HG02623 (cell line): ENCODE measurements around the gene PSENEN.
"Not testable (repeated sequence)": the region's sequence is repeated elsewhere in the genome, so short reads cannot be mapped to it uniquely, and the experiment has no call there.

Source experiments
- ATAC-seq: cut with Tn5 transposase; IDR thresholded peaks from one replicate; pipeline ENCODE4 v1.9.1; 2021; ENCODE audit warnings: moderate library complexity; ENCODE audit not compliant: unreplicated experiment

Gene PSENEN

DNA sequence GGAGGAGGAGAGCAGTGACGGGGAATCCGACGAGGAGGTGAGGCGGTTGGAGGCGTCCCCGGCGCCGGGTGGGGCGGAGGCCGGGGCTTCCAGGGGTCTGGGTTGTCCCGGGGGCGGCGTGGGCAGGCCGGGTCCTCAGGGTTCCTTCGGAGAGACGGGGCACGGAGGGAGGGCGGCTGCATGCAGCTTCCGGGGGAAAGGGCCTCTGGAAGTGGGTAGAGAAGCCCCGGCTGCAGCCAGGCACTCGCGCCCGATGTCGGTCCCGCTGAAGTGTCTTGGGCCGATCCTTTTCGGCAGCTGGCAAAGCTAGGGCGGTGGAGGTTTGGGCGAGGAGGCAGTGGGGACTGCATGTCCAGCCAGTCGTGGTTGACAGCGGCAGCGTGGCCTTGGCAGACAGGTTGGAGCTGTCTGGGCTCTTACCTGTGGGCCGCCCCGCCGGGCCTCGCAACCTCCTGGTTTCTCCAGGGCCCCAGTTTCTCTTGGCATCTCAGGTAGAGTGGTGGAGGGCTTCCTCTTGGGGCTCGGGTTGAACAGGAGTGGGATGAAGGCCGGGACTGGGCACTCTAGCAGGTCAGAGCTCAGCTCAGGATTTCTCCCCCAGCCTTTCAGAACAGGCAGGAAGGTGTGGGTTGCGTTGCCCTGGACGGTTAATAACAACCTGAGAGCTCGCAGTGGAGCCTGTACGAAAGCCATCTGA is 27.0 kb upstream of the PSENEN start:
- ATAC-seq, result no peak

DNA sequence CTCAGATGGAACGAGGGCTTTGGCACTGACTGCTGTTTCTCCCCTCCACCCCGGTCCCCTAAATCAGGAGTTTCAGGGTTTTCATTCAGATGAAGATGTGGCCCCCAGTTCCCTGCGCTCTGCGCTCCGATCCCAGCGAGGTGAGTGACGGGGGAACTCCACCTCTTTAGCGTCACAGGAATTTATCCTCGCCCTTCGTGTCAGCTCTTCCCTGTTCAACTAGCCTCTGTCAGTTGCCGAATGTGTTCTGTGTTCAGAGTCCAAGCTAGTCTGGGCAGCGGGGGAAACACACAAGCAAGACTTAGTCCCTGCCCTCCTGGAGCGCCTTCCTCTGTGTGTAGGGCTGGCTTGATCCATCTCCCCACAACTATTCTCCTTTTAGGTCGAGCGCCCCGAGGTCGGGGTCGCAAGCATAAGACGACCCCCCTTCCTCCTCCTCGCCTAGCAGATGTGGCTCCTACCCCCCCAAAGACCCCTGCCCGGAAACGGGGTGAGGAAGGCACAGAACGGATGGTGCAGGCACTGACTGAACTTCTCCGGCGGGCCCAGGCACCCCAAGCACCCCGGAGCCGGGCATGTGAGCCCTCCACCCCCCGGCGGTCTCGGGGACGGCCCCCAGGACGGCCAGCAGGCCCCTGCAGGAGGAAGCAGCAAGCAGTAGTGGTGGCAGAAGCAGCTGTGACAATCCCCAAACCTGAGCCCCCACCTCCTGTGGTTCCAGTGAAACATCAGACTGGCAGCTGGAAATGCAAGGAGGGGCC is 25.9 kb upstream of the PSENEN start:
- ATAC-seq, result no peak

DNA sequence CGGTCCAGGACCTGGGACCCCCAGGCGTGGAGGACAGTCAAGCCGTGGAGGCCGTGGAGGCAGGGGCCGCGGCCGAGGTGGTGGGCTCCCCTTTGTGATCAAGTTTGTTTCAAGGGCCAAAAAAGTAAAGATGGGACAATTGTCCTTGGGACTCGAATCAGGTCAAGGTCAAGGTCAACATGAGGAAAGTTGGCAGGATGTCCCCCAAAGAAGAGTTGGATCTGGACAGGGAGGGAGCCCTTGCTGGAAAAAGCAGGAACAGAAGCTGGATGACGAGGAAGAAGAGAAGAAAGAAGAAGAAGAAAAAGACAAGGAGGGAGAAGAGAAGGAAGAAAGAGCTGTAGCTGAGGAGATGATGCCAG is 25.3 kb upstream of the PSENEN start:
- no peak for ATAC-seq

DNA sequence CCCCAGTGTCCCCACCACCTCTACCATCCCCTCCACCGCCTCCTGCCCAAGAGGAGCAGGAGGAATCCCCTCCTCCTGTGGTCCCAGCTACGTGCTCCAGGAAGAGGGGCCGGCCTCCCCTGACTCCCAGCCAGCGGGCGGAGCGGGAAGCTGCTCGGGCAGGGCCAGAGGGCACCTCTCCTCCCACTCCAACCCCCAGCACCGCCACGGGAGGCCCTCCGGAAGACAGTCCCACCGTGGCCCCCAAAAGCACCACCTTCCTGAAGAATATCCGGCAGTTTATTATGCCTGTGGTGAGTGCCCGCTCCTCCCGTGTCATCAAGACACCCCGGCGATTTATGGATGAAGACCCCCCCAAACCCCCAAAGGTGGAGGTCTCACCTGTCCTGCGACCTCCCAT is 24.8 kb upstream of the PSENEN start:
- ATAC-seq, result no peak

DNA sequence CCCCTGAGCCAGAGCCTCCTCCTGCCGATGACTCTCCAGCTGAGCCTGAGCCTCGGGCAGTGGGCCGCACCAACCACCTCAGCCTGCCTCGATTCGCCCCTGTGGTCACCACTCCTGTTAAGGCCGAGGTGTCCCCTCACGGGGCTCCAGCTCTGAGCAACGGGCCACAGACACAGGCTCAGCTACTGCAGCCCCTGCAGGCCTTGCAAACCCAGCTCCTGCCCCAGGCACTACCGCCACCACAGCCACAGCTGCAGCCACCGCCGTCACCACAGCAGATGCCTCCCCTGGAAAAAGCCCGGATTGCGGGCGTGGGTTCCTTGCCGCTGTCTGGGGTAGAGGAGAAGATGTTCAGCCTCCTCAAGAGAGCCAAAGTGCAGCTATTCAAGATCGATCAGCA is 24.1 kb upstream of the PSENEN start:
- ATAC-seq, result no peak

DNA sequence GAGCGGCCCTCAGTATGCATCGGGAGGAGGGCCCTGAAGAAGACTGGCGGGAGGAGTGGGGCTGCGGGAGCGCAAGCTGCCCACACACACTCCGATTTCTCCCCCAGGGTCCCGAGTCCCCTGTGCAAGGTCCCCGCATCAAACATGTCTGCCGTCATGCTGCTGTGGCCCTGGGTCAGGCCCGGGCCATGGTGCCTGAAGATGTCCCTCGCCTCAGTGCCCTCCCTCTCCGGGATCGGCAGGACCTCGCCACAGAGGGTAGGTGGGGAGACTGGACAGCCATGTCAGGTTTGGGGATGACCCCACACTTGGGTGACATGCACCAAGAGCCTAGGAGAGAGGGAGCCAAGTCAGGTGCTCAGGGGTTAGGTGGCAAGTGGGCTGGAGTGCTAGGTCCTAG is 23.0 kb upstream of the PSENEN start:
- ATAC-seq, result no peak

DNA sequence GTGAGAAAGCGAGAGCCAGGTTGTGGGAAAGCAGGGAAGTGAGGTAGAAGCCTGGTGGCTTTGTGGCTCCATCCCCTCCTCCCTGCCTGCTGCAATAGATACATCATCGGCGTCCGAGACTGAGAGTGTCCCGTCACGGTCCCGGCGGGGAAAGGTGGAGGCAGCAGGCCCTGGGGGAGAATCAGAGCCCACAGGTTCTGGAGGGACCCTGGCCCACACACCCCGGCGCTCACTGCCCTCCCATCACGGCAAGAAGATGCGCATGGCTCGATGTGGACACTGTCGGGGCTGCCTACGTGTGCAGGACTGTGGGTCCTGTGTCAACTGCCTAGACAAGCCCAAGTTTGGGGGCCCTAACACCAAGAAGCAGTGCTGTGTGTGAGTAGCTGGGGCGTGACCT is 22.6 kb upstream of the PSENEN start:
- no peak for ATAC-seq

DNA sequence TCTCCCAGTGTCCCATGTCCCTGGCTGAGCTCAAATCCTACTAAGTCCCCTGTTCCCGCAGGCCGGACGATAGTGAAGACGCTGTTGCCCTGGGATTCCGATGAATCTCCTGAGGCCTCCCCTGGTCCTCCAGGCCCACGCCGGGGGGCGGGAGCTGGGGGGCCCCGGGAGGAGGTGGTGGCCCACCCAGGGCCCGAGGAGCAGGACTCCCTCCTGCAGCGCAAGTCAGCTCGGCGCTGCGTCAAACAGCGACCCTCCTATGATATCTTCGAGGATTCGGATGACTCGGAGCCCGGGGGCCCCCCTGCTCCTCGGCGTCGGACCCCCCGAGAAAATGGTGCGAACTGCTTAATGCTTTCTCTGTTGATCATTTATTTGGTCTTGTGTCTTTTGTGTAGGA is 21.8 kb upstream of the PSENEN start:
- no peak for ATAC-seq

DNA sequence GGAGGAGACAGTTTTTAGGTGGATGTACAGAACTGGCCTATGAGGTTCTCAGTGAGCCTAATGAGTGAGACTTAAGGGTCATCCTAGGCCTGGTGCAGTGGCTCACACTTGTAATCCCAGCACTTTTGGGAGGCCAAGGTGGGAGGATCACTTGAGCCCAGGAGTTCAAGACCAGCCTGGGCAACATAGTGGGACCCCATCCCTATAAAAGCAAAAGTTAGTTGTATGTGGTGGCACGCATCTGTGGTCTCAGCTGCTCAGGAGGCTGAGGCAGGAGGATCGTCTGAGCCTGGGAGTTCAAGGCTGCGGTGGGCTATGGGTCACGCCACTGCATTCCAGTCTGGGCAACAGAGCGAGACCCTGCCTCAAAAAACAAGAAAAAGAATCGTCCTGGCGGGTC is 21.3 kb upstream of the PSENEN start:
- ATAC-seq, result not testable (repeated sequence)

DNA sequence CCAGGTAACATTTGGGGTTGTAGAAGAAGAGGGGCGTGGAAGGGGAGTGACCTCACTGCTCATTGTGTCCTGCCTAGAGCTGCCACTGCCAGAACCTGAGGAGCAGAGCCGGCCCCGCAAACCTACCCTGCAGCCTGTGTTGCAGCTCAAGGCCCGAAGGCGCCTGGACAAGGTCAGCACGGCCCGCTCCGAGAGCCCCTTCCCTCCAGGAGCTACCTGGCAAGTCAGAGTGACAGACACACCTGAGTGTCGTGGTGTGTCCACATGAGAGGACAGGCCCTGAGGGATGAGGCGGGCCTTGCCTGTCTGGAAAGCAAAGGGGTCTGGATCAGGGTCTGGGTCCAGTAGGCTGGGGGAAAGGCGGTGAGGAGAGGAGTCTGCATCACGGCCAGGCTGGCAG is 20.9 kb upstream of the PSENEN start:
- no peak for ATAC-seq

DNA sequence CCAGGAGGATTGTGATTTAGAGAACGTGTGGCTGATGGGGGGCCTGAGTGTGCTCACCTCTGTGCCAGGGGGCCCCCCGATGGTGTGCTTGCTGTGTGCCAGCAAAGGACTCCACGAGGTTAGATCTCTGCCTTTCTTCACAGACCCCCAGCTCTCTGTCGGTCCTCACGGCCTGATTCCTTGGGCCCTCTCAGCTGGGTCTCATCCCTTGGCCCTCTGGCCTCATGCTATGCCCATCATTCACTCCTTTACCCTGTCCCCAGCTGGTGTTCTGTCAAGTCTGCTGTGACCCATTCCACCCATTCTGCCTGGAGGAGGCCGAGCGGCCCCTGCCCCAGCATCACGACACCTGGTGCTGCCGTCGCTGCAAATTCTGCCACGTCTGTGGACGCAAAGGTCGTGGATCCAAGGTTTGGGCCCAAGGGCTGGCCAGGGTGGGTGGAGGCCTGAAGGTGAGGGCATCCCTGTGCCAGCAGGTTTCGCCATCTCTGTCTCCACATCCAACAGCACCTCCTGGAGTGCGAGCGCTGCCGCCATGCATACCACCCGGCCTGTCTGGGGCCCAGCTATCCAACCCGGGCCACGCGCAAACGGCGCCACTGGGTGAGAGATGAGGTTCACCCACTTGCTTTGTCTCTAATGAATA is 20.1 kb upstream of the PSENEN start:
- ATAC-seq, result no peak

DNA sequence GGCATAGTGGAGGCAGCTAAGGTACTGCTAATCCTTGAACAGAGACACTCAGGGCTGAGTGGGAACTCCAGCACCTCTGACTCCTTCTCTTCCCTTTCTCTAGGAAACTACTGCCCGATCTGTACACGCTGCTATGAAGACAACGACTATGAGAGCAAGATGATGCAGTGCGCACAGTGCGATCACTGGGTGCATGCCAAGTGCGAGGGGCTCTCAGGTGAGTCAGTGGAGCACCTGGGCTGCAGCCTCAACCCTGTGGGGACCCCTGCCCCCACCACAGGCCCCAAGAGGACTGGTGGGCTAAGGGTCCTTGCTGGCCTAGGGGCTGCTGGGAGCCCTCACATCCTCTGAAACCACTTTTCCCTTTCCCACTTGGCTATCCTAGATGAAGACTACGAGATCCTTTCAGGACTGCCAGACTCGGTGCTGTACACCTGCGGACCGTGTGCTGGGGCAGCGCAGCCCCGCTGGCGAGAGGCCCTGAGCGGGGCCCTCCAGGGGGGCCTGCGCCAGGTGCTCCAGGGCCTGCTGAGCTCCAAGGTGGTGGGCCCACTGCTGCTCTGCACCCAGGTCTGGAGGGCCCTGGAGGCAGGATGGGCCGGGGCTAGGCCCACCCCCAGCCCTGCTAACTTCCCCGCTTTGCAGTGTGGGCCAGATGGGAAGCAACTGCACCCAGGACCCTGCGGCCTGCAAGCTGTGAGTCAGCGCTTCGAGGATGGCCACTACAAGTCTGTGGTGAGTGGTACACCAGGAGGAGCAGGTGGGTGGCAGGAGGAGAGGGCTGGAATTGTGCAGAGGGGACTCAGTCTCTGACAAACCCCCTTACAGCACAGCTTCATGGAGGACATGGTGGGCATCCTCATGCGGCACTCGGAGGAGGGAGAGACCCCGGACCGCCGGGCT is 18.1 kb upstream of the PSENEN start:
- ATAC-seq, result no peak

DNA sequence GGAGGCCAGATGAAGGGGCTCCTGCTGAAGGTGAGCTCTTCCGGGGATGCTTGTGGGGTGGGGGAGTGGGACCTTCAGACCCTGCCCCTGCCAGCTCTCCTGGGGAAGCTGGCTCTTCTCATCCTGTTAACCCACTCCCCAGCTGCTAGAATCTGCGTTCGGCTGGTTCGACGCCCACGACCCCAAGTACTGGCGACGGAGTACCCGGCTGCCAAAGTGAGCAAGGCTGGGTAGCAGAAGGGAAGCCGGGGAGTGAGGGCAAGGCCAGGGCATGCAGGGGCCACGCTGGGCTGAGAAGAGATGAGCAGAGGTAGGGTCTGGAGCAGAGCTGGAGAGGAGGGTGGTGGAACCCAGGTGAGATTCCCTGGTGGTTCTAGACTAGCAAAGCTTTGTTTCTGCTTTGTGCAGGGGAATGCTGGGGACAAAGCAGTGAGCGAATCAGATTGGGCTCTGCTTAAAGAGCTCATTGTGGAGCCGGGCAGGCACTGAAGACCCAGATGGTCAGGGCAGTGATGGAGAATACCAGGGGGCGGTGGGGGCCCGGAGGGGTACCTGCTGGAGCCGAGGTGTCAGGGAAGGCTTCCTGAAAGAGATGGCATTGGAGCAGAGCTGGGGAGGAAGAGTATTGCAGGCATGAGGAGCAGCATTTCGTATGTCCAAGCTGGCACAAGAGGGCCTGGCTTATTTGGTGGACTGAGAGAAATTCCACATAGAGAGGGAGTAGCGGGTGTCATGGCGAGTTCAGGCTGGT is 17.3 kb upstream of the PSENEN start:
- ATAC-seq, result no peak

DNA sequence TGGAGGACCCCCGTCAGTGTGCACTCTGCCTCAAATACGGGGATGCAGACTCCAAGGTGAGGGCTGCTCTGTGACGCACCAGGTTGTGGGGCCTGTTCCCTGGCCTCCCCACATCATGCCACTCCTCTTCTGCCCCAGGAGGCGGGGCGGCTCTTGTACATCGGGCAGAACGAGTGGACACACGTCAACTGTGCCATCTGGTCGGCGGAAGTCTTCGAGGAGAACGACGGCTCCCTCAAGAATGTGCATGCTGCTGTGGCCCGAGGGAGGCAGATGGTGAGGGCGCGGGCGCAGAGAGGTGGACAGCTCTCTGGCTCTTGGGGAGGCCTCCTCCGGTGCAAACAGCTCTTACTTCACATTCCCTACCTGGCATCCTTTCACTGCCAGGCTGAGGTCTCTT is 16.4 kb upstream of the PSENEN start:
- no peak for ATAC-seq

DNA sequence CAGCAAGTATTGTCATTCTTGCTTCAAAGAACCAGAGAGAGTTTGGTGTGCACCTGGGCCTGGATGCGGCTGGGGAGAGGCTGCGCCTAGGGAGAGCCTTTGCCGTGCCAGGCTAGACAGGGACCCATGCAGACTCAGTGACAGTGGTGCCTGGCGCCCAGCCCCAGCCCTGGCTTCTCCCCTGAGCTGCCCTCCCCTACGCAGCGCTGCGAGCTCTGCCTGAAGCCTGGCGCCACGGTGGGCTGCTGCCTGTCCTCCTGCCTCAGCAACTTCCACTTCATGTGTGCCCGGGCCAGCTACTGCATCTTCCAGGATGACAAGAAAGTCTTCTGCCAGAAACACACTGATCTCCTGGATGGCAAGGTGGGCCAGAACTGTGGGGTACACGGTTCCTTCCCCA is 15.7 kb upstream of the PSENEN start:
- ATAC-seq, result no peak

DNA sequence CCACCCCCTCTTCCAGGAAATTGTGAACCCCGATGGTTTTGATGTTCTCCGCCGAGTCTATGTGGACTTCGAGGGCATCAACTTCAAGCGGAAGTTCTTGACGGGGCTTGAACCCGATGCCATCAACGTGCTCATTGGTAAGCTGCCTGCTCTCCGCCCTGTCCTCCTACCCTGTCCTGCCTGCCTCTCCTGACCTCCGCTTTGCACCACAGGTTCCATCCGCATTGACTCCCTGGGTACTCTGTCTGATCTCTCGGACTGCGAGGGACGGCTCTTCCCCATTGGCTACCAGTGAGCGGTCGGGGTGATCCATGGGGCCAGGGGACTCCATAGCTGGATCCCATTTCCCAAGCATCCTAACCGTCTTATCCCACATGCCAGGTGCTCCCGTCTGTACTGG is 15.1 kb upstream of the PSENEN start:
- no peak for ATAC-seq

DNA sequence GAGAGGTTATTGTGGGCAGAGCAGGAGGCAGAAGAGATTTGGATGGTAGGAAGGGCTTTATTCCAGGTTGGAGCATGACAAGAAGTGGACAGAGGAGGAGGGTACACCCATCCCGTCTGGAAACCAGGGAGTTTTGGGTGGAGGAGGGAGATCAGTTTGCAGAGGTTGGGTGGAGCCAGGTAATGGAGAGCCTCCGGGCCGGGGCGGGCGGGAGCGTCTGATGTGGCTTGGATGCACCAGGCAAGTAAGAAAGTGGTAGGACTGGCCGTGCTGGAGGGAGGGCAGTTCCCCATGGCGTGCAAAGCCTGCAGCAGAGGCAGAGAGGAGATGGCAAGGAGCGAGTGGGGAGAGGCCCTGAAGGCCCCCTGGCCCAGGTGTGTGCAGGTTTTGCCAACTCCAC is 14.1 kb upstream of the PSENEN start:
- no peak for ATAC-seq

DNA sequence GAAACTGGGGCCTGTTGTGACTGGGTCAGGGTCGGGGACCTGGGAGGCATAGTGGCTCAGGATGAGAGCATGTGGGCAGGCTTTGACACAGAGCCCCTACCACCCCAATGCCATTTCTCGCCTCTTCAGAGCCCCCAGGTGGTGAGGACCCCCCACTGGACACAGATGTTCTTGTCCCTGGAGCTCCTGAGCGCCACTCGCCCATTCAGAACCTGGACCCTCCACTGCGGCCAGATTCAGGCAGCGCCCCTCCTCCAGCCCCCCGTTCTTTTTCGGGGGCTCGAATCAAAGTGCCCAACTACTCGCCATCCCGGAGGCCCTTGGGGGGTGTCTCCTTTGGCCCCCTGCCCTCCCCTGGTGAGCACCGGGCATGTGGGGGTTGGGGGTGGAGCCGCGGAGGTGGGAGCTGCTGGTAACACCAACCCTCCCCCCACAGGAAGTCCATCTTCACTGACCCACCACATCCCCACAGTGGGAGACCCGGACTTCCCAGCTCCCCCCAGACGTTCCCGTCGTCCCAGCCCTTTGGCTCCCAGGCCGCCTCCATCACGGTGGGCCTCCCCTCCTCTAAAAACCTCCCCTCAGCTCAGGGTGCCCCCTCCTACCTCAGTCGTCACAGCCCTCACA is 13.6 kb upstream of the PSENEN start:
- no peak for ATAC-seq

DNA sequence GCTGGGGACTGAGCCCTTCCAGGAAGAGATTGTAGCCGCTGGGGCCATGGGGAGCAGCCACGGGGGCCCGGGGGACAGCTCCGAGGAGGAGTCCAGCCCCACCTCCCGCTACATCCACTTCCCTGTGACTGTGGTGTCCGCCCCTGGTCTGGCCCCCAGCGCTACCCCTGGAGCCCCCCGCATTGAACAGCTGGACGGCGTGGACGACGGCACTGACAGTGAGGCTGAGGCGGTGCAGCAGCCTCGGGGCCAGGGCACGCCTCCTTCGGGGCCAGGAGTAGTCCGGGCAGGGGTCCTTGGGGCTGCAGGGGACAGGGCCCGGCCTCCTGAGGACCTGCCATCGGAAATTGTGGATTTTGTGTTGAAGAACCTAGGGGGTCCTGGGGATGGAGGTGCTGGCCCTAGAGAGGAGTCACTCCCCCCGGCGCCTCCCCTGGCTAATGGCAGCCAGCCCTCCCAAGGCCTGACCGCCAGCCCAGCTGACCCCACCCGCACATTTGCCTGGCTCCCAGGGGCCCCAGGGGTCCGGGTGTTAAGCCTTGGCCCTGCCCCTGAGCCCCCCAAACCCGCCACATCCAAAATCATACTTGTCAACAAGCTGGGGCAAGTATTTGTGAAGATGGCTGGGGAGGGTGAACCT is 12.8 kb upstream of the PSENEN start:
- ATAC-seq, result no peak
